Activated CD4-positive, alpha-beta T cell treated with anti-CD3 and anti-CD28 coated beads, Interleukin-2, amount 50 U/mL, for 24 hours (primary cell): ENCODE results near the gene BCL2.
A peak's percentile ranks its signal among the peaks of the same experiment; 100 is the strongest.

Experiments used
- DNase-seq, 2 donors: peaks; one replicate each; pipeline ENCODE4 v3.0.0-alpha.2; 2020; ENCODE audit warnings: low read depth in 1 of 2, low spot score in 1 of 2

BCL2 gene

GRCh38 chr18:63161761-63162195 is 157.8 kb downstream of the BCL2 start:
- peak in 1 of 2 donors; percentile 89 for DNase-seq

DNA sequence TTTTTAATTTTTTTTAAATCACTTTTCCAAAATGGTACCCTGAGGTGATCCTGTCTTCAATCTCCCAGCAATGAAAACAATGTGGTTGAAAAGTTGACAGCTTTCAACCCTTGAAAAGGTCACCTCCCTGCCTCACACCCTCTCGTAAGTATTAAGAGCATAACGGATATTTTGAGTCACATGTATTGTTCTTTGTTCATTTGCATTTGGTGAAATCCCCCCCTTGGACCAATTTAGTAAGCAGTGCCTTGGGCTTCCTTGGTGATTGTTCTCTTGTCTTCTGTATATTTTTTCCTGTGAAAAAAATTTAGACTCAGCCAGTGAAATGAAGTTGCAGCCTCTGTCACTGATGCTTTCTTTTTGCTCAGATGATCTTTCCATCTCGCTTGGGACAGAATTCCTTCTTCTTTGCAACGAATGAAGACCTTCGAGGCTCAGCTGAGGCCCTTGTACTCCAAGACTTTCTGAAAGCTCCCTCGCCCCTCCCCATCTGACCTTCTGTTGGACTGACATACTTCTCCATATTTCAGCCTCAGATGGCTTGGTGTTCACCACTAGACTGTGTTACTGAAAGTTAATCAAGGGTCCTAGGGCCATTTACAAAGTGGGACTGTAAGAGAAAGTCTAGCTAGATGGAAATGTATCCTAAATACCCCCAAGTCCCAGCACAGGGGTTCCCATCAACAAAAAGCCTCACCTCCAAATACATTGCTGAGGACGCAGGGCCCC is 158.4 kb downstream of the BCL2 start:
- DNase-seq, result peak in 1 of 2 donors; percentile 63

DNA sequence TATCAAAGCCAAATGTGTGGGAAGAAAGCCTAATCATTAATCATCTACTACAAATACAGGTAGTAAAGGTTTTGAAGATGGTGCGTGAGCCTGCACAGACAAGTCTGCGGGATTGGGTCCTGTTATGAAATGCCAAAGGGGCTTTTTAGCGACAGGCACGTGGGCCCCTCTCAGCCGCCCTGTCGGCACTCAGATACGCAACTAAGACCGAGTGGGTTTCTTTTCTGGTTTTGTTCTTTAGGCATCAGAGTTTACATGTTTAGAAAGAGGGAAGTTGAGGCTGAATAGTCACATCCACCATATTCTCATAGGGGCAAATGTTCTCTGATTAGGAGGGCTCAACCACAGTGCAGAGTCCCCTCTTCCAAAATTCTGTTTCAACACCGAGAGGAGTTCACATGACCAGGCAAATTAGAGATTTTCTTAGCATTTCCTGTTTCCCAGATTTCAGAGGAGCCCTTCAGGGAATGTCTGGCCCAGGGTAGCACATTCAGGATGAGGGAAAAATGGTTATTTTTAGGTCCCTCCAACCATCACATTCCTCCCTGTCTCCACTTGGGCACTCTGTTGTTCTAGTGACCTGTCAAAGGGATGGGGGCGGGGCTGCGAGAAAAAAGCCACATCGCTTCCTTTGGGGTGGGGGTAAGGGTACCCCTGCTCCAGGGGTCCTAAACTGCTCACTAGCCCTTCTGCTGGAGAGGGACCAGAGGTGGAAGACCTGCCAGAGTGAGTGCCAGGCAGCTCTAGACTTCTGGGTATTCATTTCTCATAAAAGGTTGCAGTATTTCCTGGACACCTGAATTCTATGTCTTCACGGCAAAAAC is 159.2 kb downstream of the BCL2 start:
- DNase-seq, result no peak

DNA sequence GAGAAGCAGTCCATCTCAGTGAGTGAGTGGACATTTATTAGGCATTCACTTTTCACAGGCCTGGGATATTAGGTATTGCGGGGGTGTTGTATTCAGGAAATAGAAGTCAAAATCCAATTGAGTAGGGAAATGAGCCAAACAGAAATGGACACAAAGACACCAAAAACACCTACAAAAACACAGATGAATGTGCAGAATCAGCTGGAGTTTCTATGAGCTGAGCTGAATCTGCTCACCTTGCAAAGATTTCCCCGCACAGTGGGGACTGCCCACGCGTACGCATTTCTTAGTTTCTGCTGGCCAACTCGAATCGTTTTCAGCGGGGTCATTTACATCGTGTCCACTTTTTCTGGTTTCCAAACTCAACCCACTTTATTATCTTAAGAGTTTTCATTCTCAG is 160.0 kb downstream of the BCL2 start:
- DNase-seq, result no peak

- DNase-seq, result peak in 1 of 2 donors; percentile 52
Measured at GRCh38 chr18:63158676-63159291, 160.8 kb downstream of the BCL2 start.

DNA sequence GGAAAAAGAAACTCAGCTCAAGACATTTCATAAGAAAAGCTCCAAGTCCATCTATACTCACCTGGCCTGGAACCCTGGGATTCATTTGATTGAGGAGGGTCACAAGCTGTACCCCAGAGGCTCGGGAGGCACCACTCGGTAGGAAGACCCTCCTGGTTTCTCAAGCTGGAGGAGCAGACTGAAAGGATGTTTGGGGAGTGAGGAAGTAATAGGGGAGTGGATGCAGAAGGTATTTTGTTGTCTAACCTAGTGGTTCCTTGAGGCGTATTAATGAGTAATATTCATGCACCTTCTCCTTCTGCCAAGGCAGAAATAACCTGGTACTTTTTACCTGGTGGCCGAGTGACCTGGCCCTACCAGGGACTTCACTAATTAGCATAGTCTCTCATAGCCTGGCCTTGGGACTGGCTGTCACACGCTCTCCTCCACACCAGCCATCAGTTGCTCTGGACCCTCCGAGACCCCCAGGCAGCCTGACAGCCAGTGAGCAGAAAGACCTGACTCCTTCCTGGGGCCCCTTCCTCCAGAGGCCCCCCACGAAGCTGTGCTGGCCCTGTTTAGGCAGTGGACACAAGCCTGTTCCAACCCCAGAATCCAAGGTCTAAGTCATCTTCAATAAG is 161.4 kb downstream of the BCL2 start:
- DNase-seq, result no peak

- DNase-seq, result no peak
Measured at GRCh38 chr18:63157293-63158011, 162.1 kb downstream of the BCL2 start.

GRCh38 chr18:63155910-63156773 is 163.4 kb downstream of the BCL2 start:
- no peak for DNase-seq

GRCh38 chr18:63155169-63155852 is 164.3 kb downstream of the BCL2 start:
- peak; percentile 60 to 86 for DNase-seq

DNA sequence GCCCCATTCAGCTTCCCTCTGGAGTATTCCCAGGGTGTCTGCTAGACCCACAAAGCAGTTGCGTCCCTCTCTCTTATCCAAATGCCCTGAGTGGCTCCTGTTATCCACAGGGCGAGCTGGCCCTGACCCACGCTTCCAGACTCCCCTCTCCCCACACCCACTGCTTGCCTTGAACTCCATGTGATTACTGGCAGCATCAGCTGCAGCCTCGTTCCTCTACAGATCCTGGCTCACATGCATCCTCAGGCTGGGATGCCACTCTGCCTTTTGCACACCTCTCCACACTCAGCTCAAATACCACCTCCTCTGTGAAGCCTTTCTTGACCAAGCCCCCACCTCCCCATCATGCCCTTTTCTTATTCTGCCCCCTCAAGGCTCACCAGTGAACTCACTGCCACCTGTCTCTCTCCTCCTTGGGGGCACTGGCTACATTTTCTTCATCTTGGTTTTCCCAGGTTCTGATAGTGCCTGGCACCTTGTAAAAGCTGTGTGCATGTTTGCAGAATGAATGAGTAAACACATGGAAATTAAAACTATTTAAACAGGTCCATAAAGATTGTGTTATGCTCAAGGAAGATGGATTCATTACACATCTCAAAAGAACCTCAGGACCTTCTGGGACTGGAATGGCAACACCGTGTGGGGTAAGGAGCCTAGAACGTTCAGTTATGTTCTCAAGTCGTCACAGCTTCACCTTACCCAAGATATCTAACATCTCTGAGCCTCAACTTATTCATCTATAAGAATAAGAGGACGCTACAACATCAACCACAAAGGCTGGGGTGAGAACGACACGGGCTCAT is 165.0 kb downstream of the BCL2 start:
- DNase-seq, result no peak

GRCh38 chr18:63152791-63153190 is 166.8 kb downstream of the BCL2 start:
- no peak for DNase-seq

- no peak for DNase-seq
Measured at GRCh38 chr18:63152096-63152495, 167.5 kb downstream of the BCL2 start.

- no peak for DNase-seq
Measured at GRCh38 chr18:63151539-63151938, 168.0 kb downstream of the BCL2 start.

GRCh38 chr18:63150942-63151421 is 168.6 kb downstream of the BCL2 start:
- no peak for DNase-seq

- no peak for DNase-seq
Measured at GRCh38 chr18:63150326-63150725, 169.2 kb downstream of the BCL2 start.

DNA sequence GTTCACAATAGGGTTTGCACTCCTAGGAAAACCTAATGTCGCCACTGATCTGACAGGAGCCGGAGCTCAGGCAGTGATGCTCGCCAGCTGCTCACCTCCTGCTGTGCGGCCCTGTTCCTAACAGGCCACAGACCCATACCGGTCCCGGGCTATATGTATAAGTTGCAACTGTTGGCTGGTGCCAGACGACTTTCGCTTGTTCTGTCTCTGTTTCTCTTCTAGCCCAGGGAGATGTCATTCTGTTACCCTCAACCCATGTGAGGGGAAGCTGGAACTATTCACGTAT is 170.3 kb downstream of the BCL2 start:
- DNase-seq, result no peak

GRCh38 chr18:63148449-63149301 is 170.9 kb downstream of the BCL2 start:
- no peak for DNase-seq

- DNase-seq, result no peak
Measured at GRCh38 chr18:63147973-63148372, 171.6 kb downstream of the BCL2 start.
